PC-3 (cell line): ENCODE data around the gene TMEM190.

Experiments
- EZH2phosphoT487 ChIP-seq: fragments of 300-600 bp; sonication (generic); IDR thresholded peaks from 2 replicates; pipeline ENCODE4 v1.6.1; 2018; ENCODE audit warnings: mild to moderate bottlenecking, antibody characterized with exemption, low read length, borderline replicate concordance
- TF ChIP-seq, protein P1 (sequence below): fragments of 300-600 bp; sonication (generic); conservative IDR thresholded peaks from 2 replicates; pipeline ENCODE4 v1.5.1; 2017; ENCODE audit warnings: antibody characterized with exemption, low read depth, mild to moderate bottlenecking, low read length

DNA sequence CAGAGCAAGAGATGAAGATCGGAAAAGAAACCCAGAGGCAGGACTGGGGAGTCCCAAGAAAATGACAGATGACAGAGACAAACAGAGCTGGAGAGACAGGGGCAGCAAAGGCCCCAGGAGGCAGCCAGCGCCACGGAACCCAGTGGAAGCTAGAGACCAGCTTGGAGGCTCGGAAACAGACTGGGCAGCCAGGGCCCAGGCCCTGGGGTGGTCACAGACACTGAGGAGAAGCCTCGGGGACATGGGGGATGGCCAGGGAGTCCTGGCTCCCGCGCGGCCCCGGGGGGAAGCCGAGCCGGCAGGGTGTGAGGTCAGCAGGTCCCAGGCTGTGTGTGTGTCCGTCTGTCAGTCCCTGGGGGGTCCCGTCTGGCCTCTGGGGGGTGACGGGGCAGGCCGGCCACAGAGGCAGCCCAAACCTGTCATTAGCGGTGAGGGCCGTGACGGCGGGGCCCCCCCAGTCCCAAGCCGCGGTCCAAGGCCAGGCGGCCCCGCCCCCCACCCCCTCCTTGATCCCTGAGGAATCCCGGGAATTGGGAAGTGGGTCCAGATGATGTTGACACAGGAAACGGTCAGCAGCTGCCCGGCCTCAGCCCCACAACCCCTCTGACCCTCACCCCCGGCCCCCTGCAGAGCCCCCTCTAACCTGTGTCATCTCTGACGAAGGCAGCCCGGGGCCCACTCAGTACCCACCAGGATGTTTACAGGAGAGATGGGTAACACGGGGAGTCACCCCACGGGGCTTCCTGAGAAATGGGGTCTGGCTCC lies 2.5 kb upstream of the TMEM190 start:
- TF ChIP-seq, protein P1, sequence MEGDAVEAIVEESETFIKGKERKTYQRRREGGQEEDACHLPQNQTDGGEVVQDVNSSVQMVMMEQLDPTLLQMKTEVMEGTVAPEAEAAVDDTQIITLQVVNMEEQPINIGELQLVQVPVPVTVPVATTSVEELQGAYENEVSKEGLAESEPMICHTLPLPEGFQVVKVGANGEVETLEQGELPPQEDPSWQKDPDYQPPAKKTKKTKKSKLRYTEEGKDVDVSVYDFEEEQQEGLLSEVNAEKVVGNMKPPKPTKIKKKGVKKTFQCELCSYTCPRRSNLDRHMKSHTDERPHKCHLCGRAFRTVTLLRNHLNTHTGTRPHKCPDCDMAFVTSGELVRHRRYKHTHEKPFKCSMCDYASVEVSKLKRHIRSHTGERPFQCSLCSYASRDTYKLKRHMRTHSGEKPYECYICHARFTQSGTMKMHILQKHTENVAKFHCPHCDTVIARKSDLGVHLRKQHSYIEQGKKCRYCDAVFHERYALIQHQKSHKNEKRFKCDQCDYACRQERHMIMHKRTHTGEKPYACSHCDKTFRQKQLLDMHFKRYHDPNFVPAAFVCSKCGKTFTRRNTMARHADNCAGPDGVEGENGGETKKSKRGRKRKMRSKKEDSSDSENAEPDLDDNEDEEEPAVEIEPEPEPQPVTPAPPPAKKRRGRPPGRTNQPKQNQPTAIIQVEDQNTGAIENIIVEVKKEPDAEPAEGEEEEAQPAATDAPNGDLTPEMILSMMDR: no peak
- no peak for TF ChIP-seq EZH2phosphoT487
